GM18505 (cell line): ENCODE measurements around the gene ME2.
"Not testable (repeated sequence)": the region's sequence is repeated elsewhere in the genome, so short reads cannot be mapped to it uniquely, and the experiment has no call there.

ENCODE experiments used
- ATAC-seq: cut with Tn5 transposase; IDR thresholded peaks from one replicate; pipeline ENCODE4 v1.9.1; 2021; ENCODE audit not compliant: unreplicated experiment
- POLR2A ChIP-seq: IDR thresholded peaks from 4 replicates; pipeline ENCODE4 v1.6.1; 2011; ENCODE audit warnings: borderline replicate concordance; ENCODE audit not compliant: insufficient read depth, insufficient read length; ENCODE audit errors: extremely low read depth

ME2 gene

DNA sequence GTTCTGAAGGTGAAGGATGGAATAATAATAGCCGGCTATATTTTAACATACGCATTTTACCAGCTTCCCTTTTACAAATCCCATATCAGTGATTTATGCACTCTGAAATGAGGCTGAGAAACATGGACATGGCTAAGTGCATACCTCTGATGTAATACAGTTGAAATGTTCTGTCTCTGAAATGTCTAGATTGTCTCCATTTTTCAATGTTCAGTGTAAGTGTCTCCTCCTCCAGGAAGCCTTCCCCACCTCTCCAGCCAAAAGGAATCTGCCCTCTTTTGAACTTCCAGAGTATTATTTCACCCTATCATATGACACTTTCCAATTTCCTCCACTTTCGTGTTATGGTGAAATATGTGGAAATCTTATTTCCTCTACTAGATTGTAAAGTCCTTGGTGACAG, 29.5 kb upstream of the ME2 start:
- no peak for TF ChIP-seq POLR2A
- no peak for ATAC-seq

DNA sequence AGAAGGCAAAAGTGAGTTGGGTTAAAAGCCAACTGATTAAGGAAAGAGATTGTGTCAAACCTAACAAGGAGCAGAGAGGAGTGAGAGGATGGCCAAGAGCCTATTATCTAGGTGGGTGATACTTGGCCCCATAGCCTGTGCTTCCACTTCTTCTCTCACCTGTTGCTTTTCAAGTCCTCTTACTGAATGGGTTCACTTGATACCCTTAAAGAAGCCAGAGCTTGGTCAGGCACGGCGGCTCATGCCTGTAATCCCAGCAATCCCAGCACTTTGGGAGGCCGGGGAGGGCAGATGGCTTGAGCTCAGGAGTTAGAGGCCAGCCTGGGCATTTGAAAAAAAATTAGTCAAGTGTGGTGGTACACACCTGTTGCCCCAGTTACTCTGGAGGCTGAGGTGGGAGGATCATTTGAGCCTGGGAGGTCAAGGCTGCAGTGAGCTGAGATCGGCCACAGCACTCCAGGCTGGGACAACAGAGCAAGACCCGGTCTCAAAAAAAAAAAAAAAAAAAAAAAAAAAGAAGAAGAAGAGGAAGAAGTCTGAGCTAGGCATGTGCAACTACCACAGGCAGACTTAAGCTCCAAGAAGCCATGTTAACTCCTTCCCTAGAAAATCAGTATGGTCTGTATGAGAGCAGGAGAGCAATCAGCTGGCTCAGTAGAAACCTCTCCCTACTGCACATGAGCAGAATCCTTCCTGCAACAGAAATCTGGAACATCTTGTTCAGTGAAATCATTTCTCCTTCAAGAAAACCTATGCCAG, 28.4 kb upstream of the ME2 start:
- no peak for TF ChIP-seq POLR2A
- ATAC-seq = no peak

DNA sequence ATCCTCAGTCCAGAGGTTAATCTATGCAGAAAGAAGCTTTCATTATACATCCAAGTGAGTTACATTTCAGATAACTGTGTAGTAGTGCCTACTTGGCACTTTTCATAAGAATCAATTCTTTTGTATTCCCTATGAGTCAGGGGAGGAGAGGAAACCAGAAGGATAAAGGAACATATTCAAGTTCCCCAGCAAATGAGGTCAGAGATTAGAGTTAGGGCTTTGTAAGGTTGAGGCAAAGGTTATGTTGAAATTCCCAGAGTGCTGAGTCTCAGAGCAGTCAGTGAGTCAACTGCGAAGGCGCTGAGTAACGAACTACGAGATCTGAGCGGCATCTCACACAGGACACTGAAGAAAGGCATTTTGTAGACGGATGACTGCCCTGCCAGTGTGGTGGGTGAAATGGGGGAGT, 25.1 kb upstream of the ME2 start:
- no peak for ATAC-seq
- no peak for TF ChIP-seq POLR2A

DNA sequence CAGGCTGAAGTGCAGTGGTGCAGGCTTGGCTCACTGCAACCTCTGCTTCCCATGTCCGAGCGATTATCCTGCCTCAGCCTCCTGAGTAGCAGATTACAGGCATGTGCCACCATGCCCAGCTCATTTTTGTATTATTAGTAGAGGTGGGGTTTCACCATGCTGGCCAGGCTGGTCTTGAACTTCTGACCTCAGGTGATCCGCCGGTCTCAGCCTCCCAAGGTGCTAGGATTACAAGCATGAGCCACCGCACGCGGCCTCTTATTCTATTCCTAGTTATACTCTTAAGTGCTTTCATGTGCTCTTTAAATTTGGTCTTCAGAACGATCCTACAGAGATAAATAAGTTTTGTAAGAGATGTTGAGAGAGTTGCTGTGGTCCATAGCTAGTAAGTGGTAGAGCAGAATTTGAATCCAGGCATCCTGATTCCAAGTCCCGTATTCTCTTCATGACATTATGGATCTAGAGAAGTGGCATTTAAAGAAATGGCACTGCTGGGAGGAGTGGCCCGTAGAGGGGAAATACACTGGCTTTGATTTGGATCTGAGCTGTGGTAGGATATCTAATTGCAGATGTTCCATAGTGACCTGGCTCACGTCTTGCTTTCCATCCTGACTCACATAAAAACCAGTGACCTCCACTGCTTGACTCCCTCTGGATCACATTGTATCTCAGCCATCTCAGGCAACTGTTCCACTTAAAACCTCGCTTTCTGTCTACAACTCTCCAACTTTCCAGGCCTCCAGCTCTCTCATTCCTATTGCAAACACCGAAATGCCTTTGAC, 22.8 kb upstream of the ME2 start:
- no peak for ATAC-seq

DNA sequence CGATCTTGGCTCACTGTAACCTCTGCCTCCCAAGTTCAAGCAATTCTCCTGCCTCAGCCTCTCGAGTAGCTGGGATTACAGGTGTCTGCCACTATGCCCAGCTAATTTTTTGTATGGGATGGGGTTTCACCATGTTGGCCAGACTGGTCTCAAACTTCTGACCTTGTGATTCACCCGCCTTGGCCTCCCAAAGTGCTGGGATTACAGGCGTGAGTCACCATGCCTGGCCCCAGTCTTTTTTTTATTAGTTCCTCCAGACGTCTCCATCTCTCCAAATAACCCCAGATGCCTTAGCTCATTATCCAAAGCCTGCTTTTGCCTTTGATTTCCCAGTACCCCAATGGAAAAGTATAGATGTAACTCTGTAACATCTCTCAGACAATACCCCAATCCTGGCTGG, 21.8 kb upstream of the ME2 start:
- ATAC-seq = not testable (repeated sequence)

More for the DNA sequence above, 22.8 kb upstream of the ME2 start:
- no peak for TF ChIP-seq POLR2A

DNA sequence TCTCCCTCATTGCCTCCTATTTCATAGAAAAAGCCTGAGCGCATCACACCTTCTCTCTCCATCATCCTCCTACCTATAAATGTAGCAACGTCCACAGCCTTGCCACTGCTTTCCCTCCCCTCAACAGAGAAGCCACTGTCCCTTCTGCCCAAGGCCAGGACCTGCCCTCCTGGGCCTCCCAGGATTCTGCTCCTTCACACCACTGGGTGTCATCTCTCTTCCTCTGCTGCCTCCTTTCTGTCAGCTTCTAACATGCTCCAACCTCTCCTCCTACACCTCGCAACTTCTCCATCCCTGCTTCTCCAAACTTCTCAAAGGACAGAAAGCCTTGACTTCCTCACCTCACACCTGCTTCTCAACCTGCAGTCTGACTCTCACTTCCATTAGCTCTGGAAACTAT, 21.2 kb upstream of the ME2 start:
- no peak for TF ChIP-seq POLR2A
- ATAC-seq = no peak

DNA sequence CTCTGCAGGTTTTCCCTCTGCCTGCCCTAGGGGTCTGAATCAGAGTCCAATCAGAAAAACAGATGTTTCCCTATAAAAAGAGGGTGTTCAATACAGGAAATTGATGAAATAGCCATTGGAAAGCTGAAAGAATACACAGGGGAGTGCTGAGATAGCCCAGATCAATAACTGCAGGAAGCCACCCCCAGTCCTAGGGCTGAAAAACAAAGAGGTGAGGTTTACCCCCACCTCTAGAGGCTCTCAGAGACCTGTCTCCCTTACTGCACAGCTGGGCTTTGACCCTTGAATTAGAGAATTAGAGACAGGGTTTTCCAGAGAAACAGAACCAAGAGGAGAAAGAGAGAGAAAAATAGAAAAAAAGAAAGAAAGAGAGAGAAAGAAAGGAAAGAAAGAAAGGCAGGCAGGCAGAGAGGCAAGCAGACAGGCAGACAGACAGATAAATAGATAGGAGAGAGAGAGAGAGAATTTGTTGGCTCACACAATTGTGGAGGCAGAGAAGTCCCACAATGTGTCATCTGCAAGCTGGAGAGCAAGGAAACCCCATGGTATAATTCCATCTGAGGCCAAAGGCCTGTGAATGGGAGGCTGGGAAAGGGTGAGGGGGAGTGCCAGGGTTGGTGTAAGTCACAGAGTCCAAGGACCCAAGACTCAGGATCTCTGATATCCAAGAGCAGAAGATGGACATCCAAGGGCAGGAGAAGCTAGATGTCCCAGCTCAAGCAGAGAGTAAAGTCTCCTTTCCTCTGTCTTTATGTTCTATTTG, 18.9 kb upstream of the ME2 start:
- TF ChIP-seq POLR2A = no peak
- ATAC-seq = no peak

DNA sequence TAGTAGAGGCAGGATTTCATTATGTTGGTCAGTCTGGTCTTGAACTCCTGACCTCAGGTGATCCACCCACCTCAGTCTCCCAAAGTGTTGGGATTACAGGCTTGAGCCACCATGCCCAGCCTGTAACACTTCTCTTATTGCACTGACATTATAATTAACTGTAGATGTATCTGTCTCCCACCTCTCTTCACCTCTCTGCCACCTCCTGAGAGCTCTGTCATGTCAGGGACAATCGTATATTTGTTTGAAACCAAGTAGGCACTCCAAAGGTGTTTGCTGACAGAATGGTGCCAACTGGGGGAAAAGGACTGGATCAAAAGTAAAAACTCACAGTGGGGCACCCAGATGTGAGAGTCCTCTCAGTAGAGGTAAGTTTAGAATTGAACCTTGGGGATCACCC, 17.3 kb upstream of the ME2 start:
- no peak for TF ChIP-seq POLR2A
- no peak for ATAC-seq

DNA sequence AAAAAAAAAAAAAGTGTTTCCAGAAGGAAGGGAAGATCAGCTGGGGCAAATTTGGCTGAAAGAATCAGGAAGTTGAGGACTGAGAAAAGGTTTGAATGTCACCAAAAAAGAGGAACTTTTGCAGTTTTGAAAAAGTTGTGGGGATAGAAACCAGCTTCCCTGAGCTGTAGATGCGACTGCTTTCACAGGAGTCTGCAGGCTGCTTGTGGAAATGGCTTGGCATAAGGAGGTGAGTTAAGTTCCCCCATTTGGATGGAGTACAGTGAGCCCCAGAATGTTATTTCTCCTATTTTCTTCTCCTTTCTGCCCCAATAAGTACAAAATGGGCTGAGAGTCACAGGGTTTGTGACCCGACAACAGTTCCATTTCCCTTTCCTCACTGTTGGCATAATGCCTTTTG, 16.5 kb upstream of the ME2 start:
- no peak for TF ChIP-seq POLR2A
- ATAC-seq = no peak

DNA sequence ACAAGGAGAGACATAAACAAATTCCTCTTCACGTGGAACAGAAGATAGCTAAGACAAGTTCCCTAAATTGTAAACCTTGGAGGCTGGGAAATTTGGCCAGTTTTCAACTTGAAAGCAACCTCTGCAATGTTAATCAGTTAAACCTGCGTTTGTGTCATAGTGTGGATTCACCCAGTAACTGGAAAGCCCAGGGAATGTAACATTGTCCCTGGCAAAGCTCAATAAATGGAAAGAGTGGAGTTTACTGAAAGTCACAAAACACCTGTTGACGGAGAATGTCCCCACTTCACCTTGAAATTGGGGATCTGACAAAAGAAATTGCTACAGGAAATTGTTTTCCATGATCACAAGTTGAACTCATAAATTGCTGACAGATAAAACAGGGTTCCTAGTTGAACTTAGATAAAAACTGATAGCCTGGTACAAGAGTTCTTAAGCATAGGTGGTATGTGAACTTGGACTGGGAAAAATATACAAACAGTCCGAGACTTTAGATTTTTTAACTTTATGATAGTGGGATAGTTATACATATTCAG, 15.0 kb upstream of the ME2 start:
- TF ChIP-seq POLR2A = no peak

DNA sequence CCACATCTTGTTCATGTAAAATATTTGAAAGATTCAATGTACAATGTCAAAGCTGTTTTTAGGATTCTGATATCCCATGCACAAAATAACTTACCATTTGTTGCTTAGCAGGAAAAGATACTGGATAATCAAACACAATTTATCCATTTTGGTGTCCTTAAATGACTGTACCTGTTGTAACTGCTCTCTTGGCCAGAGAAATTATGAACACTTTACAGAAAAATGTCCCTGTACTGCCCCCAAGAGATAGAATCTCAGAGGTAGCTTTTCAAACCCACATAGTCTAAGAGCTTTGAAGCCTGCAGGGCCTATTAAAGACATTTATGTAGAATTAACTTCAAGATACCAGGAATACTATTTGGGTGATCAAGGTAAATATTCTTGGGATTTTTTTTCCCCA, 12.2 kb upstream of the ME2 start:
- no peak for ATAC-seq
- no peak for TF ChIP-seq POLR2A

More for the DNA sequence above, 15.0 kb upstream of the ME2 start:
- ATAC-seq = no peak

DNA sequence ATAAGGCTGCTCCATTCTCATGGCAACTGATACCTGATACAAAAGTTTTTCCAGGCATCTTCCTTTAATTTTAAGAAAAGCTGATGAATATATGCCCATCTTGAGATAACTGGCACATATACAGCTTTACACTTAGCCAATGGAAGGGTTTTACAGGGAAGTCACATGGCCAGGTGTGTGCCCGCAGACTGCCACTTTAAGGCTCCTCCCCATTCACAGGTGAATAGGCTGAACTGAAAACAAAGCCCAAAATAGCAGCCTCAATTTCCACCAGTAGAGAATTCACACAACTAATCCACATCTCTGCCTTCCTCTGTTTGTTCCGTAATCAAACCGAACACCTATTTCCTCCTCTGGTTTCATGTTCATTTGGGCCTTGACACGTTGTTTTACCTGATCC, 9.8 kb upstream of the ME2 start:
- no peak for ATAC-seq
- no peak for TF ChIP-seq POLR2A

DNA sequence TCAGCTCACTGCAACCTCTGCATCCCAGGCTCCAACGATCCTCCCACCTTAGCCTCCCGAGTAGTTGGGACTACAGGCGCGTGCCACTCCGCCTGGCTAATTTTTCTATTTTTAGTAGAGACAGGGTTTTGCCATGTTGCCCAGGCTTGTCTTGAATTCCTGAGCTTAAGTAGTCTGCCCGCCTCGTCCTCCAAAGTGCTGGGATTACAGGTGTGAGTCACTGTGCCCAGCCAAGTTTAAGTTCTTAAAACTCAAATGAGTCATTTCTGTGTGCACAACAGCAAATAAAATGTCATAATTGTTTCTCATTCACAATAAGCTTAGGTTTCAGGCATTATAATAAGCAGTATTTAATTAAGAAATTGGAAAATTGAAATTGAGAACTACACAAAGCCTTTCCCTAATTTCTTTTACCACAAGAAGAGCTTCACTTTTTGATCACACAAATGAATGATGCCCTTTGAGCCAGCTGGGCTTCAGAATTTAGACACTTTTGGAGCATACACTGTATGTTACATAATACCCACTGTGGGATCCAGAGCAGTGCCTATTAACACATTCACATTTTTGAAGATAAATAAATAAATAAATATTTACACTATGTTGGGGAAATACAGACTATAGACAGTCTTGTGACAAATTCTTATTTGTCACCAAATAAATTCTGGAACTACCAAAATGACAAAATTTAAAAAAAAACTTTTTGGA, 8.6 kb upstream of the ME2 start:
- no peak for TF ChIP-seq POLR2A
- ATAC-seq = no peak
